ENCODE data around the gene KLHL2. TPM values are rescaled to one million over a fixed set of nuclear protein-coding genes. Genes with fewer than 3 reads are reported as not detected.

KLHL2 gene
- total and polyA plus RNA-seq, 2 experiments from 2014 or later, result 8.2 to 21.3 TPM

GRCh38 chr4:165368567-165368966, 161.2 kb downstream of the KLHL2 start:
- no peaks in the 10 kb centered on the region for H3K9me3 ChIP-seq (ENCODE audit: low read depth)
- 96% methylated on average over 1 of the region's 1 CpG for WGBS (ENCODE audit: low lambda C conversion rate, missing lambda C conversion rate)
- no peak overlapping the region for H3K27ac ChIP-seq

GRCh38 chr4:165369522-165369921, 162.2 kb downstream of the KLHL2 start:
- 61% methylated on average over 5 of the region's 5 CpGs for WGBS (ENCODE audit: low lambda C conversion rate, missing lambda C conversion rate)
- Histone ChIP-seq H3K36me3 (replicated peaks; ENCODE audit: insufficient read depth, low read depth) (no peaks in the 10 kb centered on the region), H3K4me3 (no peak overlapping the region), H2AFZ (no peak overlapping the region), H3K4me1 (ENCODE audit: insufficient read depth) (peaks cover 8% of the 10 kb centered on the region), H3K9me2 (replicated peaks; ENCODE audit: insufficient read depth) (no peaks in the 10 kb centered on the region), H3K79me2 (no peaks in the 10 kb centered on the region), H4K20me1 (ENCODE audit: insufficient read depth, poor library complexity, severe bottlenecking) (no peaks in the 10 kb centered on the region), H3K4me2 (no peak overlapping the region), H3K27ac (peak overlapping the region; percentile 37), H3K27me3 (no peaks in the 10 kb centered on the region), H3K9me3 (ENCODE audit: low read depth) (no peaks in the 10 kb centered on the region)
- no peak for TF ChIP-seq EZH2 (IDR thresholded peaks at IDR 0.05; ENCODE audit: borderline replicate concordance)
- TF ChIP-seq CTCF (IDR thresholded peaks at IDR 0.05; ENCODE audit: poor library complexity), result no peak
- TF ChIP-seq EZH2phosphoT487 (IDR thresholded peaks at IDR 0.05; ENCODE audit: low read depth, severe bottlenecking, unreplicated experiment), result no peak
- peak; percentile 52 for DNase-seq (ENCODE audit: low spot score)

More at GRCh38 chr4:165368567-165368966, 161.2 kb downstream of the KLHL2 start:
- Histone ChIP-seq H3K36me3 (replicated peaks; ENCODE audit: insufficient read depth, low read depth) (no peaks in the 10 kb centered on the region), H3K9me2 (replicated peaks; ENCODE audit: insufficient read depth) (no peaks in the 10 kb centered on the region), H4K20me1 (ENCODE audit: insufficient read depth, poor library complexity, severe bottlenecking) (no peaks in the 10 kb centered on the region), H3K79me2 (no peaks in the 10 kb centered on the region), H3K4me2 (no peak overlapping the region), H3K4me3 (no peak overlapping the region), H3K27me3 (no peaks in the 10 kb centered on the region), H3K4me1 (ENCODE audit: insufficient read depth) (peaks cover 16% of the 10 kb centered on the region), H2AFZ (no peak overlapping the region)
- no peak for DNase-seq (ENCODE audit: low spot score)
- TF ChIP-seq EZH2 (IDR thresholded peaks at IDR 0.05; ENCODE audit: borderline replicate concordance) (no peak), EZH2phosphoT487 (IDR thresholded peaks at IDR 0.05; ENCODE audit: low read depth, severe bottlenecking, unreplicated experiment) (no peak), CTCF (IDR thresholded peaks at IDR 0.05; ENCODE audit: poor library complexity) (no peak)

- H3K36me3 ChIP-seq (replicated peaks; ENCODE audit: insufficient read depth, low read depth), result no peaks in the 10 kb centered on the region
- no peaks in the 10 kb centered on the region for H4K20me1 ChIP-seq (ENCODE audit: insufficient read depth, poor library complexity, severe bottlenecking)
- H3K9me3 ChIP-seq (ENCODE audit: low read depth), result no peaks in the 10 kb centered on the region
- DNase-seq (ENCODE audit: low spot score), result no peak
- no peak overlapping the region for H3K4me3 ChIP-seq
- H2AFZ ChIP-seq, result no peak overlapping the region
- H3K4me1 ChIP-seq (ENCODE audit: insufficient read depth), result peaks cover 2% of the 10 kb centered on the region
- WGBS (ENCODE audit: low lambda C conversion rate, missing lambda C conversion rate), result 100% methylated on average over 1 of the region's 1 CpG
- no peaks in the 10 kb centered on the region for H3K27me3 ChIP-seq
- no peak for TF ChIP-seq EZH2 (IDR thresholded peaks at IDR 0.05; ENCODE audit: borderline replicate concordance)
- no peak for TF ChIP-seq EZH2phosphoT487 (IDR thresholded peaks at IDR 0.05; ENCODE audit: low read depth, severe bottlenecking, unreplicated experiment)
- TF ChIP-seq CTCF (IDR thresholded peaks at IDR 0.05; ENCODE audit: poor library complexity), result no peak
- H3K79me2 ChIP-seq, result no peaks in the 10 kb centered on the region
- no peaks in the 10 kb centered on the region for H3K9me2 ChIP-seq (replicated peaks; ENCODE audit: insufficient read depth)
- H3K27ac ChIP-seq, result no peak overlapping the region
- H3K4me2 ChIP-seq, result no peak overlapping the region
Observed at GRCh38 chr4:165370530-165370929, 163.2 kb downstream of the KLHL2 start.

Small RNA genes lying within 50 kb of the gene (small RNA-seq; reads per million reads assigned to genes)
- gene RNU4-87P, result not detected

Other genes starting within 250 kb of the KLHL2 start
- gene TRIM61, start 229.9 kb upstream of the KLHL2 start, total RNA-seq, result not detected in 2 replicates
- gene TRIM61, start 229.9 kb upstream of the KLHL2 start, polyA plus RNA-seq, result 0.16 TPM in 1 of 2 replicates, not detected in the other
- gene TRIM60, start 175.6 kb upstream of the KLHL2 start, total RNA-seq, result not detected in 2 replicates
- not detected in 2 replicates for gene TRIM60, start 175.6 kb upstream of the KLHL2 start, polyA plus RNA-seq
- 0.17 TPM in 1 of 2 replicates, not detected in the other for gene TRIM75, start 153.7 kb upstream of the KLHL2 start, total RNA-seq
- not detected in 2 replicates for gene TRIM75, start 153.7 kb upstream of the KLHL2 start, polyA plus RNA-seq
- gene TMEM192, start 94.7 kb upstream of the KLHL2 start, total RNA-seq, result 23.3 and 34.7 TPM in 2 replicates
- 22.5 and 28.8 TPM in 2 replicates for gene TMEM192, start 94.7 kb upstream of the KLHL2 start, polyA plus RNA-seq
- 747 and 796 TPM in 2 replicates for gene MSMO1, start 120.1 kb downstream of the KLHL2 start, total RNA-seq
- gene MSMO1, start 120.1 kb downstream of the KLHL2 start, polyA plus RNA-seq, result 249 and 391 TPM in 2 replicates
- 85.2 and 106 TPM in 2 replicates for gene CPE, start 171.4 kb downstream of the KLHL2 start, total RNA-seq
- gene CPE, start 171.4 kb downstream of the KLHL2 start, polyA plus RNA-seq, result 60.9 and 66.4 TPM in 2 replicates